SH-SY5Y (cell line): ENCODE measurements around the gene DDHD1.

Experiments
- GATA2 ChIP-seq: IDR thresholded peaks from 2 replicates; pipeline ENCODE4 v1.6.1; 2011; ENCODE audit warnings: mild to moderate bottlenecking, low read depth, low read length
- GATA3 ChIP-seq: IDR thresholded peaks from 2 replicates; pipeline ENCODE4 v1.6.1; 2011; ENCODE audit warnings: low read depth, mild to moderate bottlenecking, low read length, moderate library complexity

DDHD1 gene

DNA sequence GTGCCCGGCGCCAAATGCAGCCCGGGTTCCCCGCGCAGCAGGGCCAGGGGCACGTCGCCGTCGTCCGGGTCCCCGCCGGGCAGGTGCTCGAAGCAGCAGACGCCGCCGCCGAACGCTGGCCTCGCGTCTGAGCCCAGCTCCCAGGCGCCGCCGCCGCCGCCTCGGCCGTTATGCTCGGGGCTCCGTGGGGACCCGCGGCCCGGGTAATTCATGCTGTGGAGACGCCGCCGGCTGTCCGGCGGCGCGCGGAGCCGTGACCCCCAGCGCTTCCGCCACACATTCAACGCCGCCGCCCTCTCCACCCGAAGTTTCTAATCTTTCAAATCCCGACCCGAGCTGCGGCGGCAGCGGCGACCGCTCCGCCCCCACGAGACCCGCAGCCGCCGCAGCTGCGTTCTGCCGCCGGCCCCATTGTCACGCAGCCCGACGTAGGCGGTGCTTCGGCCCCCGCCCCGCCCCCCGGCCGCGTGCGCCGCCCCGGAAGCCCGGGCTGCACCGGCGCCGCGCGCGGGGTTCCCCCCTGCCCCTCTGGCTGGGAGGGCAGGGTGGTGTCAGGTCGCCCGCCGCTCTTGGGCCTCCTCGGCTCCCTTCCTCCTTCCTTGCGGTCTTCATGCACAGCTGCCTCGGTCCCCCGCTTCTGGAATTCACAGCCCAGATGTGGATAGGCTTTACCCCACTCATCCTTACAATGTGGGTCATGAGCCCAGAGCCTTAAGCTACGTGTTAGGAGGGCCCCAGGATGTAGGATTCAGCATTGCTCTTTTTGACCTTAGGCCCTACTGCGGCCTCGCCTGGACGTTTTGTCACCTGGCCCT is at the start of gene DDHD1:
DDHD1 (minus strand) TSS at position 437 of the 815 bp plus-strand sequence; CDS start at position 212, 225 bp downstream.
- TF ChIP-seq GATA3 (no peak), GATA2 (0 out of 2 replicates have a peak, but pooled peaks have one; percentile 6)

DNA sequence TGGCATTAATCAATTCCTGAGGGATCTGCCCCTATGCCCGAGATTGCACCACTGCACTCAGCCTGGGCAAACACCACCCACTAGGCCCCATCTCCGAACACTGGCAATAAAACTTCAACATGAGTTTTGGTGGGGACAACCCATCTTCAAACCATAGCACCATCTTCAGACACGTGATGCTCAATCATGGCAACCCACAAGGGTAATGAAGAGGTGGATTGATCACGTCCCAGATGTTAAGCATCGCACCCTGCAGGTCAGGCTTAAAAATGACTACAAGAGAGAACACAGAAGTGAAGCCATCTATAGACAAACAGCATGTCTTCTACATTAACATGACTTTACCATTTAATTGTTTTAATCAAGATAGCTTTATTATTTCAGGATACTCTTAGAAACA is 42.8 kb upstream of the DDHD1 start:
- TF ChIP-seq GATA3: no peak
- no peak for TF ChIP-seq GATA2

DNA sequence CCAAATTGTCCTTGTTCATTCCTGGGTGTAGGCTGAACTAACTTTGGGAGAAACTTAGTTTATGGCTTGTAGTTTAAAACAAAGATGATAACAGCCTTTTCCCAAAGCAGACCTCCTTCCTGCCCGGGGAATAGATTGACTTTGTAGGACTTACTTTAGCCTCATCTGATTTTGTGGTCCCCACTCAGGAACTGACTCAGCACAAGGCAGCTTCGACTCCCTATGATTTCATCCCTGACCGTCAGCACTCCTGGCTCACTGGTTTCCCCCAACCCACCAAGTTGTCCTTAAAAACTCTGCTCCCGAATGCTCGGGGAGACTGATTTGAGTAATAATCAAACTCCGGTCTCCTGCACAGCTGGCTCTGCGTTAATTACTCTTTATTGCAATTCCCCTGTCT is 40.1 kb upstream of the DDHD1 start:
- TF ChIP-seq GATA2: no peak
- no peak for TF ChIP-seq GATA3

DNA sequence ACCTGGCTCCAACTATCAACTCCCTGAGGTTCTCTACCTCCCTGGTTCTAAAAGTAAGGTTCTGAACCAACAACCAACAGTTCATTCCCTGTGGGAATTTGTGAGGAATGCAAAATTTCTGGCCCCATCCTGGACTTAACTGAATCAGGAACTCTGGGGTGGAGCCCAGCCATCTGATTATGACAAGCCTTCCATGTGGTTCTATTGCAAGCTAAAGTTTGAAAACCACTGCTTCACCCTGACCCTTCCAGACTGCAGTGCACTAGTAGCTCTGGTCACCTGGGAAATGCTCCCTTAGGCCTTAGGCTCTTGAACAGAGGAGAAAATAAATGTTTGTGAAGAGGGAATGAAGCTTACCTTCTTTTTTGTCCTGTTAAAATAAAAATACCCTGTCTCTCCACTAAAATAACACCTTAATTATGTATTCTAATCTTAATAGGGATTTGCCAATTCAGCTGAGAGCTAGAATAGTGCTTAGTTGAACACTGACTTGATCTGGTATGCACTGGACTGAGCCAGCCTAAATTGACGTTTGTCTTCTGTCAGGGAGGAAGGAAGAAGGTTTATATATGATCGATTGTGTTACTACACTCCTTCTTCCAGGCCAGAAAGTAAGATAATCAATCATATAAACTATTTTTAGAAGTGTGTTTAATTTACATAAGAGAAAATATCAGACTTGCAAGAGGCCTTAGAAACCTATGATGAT is 39.1 kb upstream of the DDHD1 start:
- TF ChIP-seq GATA2 (no peak), GATA3 (no peak)

DNA sequence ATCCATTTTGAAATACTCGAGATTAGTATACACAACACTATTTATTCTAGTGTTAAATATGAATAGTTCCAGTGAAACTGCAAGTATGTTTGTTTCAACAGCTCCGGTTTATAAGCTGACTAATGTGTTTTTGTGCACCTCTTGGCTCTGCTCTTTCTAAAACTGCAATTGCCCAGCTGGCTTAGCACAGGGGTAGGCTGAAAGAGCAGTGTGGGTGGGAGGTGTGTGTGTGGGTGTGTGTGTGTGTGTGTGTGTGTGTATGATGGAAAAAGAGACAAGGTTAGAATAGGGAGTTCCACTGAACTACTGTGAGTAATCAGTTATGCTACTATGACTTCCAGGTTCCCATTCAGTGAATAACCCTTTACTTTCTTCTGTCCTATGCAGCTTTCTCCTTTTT is 37.8 kb upstream of the DDHD1 start:
- no peak for TF ChIP-seq GATA3
- no peak for TF ChIP-seq GATA2

DNA sequence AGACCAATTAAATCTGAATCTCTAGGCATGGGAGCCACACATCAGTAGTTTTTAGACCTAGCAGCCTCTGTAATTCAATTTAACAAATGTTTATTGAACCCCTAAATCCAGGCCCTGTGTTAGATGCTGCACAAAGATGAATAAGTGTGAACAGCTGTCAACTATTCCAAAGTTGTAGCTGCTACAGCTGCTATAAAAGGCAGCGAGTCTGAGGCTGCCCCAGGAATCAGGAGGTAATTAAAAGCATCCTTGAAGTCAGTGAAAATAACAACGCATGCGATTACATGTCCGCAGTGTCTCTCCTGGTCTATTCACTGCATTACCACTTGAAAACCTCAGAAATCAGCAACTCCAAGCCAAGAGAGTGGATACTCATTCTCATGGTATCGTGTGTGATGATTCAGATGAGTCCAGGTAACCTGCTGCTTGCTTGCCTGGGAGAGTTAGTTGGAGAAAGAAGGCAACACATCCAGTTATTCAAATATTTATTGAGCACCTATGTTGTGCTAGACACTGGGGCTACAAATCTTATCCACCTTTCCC is 34.9 kb upstream of the DDHD1 start:
- TF ChIP-seq GATA2 (no peak), GATA3 (no peak)

DNA sequence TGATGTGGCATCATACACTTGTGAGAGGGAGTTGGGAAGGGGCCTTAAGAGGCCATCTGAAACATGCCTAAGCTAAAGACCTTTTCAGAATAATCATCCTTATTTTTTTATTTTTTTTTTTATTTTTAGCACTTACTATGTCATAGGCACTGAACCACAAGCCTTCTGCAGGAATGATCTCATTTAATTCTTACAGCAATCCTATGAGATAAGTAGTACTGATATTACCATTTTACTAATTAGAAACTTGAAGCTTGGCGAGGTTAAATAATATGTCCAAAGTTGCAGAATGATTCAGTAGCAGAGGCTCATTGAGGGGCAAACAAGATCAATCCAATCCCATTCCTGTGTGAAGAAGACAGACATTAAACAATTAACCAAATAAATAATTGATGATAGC is 33.4 kb upstream of the DDHD1 start:
- TF ChIP-seq GATA3 (no peak), GATA2 (no peak)

DNA sequence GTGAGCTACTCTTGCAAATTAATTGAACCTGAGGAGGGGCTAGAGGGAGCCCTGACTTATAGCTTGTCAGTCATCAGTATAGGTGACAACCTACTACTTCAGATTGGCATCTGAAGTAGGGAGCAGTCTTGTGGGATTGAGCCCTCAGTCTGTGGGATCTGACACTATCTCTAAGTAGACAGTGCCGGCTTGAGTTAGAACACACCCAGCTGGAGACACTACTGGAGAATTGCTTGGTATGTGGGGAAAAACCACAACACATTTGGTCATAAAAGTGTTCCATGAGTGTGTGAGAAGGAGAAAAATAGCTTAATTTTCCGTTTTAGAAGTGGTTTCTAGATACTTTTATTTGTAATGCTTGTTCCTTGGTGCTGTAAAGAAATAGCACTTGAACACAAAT is 30.5 kb upstream of the DDHD1 start:
- TF ChIP-seq GATA2: no peak
- TF ChIP-seq GATA3: no peak

DNA sequence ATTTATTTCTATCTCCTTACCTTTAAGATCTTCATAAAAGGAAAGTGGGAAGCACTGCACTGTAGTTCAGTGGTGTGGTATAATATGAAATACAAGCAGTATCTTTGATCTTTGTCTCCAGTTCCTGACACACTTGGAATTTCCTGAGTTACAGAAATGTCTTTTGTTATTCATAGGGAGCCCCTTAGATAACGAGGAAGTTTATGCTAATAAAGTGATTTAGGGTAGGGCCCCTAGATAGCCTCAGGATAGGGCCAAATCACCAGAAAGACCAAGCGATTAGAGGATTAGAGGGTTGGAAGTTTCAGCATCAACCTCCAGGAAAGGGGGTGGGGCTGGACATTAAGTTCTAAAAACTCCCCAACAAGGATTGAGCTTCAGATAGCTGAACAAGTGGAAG is 29.9 kb upstream of the DDHD1 start:
- TF ChIP-seq GATA2 (no peak), GATA3 (no peak)

DNA sequence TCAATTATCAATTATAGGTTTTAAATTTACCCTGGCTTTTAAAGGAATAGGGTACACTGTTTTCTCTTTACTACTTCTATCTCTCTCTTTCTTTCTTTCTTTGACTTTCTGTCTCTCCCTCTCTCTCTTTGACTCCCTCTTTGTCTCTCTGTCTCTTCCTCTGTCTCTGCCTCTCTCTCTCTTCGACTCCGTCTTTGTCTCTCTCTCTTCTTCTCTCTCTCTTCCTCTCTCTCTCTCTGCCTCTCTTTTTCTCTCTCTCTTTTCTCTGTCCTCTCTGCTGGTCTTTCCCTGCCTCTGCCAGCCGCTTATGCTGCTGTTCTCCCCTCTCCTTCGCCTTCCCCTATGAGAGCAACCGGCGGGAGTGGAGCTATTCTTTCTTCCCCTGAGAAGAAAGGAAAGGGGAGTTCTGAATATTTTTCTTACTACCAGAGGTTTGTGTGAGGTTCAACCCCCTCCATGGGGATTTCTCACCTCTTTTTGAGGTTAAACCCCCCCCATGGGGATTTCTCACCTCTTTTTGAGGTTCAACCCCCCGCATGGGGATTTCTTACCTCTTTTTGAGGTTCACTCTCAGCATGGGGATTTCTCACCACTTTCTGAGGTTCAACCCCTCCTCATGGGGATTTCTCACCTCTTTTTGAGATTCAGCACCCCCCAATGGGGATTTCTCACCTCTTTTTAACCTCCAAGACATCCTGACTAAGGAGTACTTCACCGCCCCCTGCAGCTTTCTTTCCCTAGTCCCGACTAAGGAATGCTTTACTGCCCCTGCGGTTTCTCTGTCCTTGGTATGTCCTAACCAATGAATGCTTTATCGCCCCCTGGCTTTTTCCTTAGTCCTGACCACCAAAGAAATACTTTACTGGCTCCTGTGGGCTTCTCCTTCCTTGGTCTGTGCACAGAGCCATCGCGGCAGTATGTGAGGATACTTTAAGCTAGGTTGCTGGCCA is 27.4 kb upstream of the DDHD1 start:
- no peak for TF ChIP-seq GATA3
- TF ChIP-seq GATA2: no peak

DNA sequence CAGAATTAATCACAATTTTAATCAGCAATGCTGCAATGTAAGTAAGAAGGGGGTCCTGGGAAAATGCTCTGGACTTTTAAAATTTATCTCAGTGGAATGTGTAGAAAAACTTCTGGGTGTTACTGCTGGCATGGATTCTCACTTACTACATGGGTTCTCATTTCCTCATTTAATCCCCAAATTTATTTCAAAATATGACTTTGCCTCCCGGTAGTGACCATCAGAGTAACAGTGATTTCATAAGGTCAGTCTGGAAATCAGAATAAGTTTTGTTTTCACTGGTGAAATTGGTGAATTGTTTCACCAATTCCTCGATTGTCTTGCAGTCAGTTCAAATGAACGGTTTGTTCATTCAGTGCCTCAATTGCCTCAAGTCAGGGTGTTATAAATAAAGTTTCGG is 22.3 kb upstream of the DDHD1 start:
- TF ChIP-seq GATA2 (no peak), GATA3 (no peak)

DNA sequence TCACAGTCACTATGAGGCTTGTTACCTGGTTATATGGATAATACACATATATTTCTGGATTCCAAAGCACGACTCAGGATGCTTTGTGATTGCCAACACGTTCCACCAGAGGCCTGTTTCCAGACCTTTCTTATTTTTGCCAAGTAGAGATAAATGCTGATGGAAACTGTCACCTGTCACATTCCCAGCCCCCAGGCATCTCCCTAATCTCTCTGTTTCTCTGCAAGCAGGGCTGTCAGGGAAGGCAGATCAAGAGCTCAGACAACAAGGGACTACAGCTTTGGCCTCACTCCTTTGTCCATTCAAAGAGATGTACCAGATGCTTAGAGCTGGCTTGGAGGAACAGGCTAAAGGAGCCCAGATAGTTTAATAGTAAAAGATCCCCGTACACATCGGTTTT is 21.8 kb upstream of the DDHD1 start:
- TF ChIP-seq GATA2 (peak; percentile 94), GATA3 (peak; percentile 81)

DNA sequence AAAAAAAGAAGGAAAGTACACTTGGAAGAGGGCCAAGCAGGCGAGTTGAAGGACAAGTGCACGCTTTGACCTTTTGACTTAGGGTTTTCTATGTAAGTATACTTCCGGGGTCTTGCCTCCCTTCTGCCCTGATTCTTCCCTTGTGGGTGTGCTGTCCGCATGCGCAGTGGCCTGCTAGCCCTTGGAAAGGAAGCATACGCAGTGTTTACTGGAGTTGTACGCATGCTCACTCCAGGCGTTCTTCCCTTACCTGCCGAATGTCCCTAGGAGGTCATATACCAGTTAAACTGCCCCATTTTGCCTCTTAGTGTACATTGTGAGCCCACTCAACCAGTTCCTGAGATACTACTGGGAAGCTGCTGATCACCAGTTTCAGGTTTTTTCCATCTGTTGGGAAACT is 15.7 kb upstream of the DDHD1 start:
- TF ChIP-seq GATA2: no peak
- no peak for TF ChIP-seq GATA3
